ENCODE measurements around the gene FIGNL1. TPM values are rescaled to one million over a fixed set of nuclear protein-coding genes. Genes with fewer than 3 reads are reported as not detected.
A peak's percentile ranks its signal among the peaks of the same experiment; 100 is the strongest.

FIGNL1 gene
- total RNA-seq, 1 donor from 2014 or later: 69.0 TPM

- Mint-ChIP-seq H3K27me3 (ENCODE audit: insufficient read depth, low read depth) (peaks cover 8% of the 10 kb centered on the region), H3K36me3 (no peaks in the 10 kb centered on the region), H3K4me3 (no peak overlapping the region), H3K27ac (peak overlapping the region; percentile 34), H3K4me1 (peaks cover 3% of the 10 kb centered on the region), H3K9me3 (peaks cover 3% of the 10 kb centered on the region)
- no peak overlapping the region for H3K4me3 ChIP-seq
- H3K4me1 ChIP-seq: no peaks in the 10 kb centered on the region
- no peaks in the 10 kb centered on the region for H3K9me3 ChIP-seq (ENCODE audit: low read depth)
- no peak overlapping the region for H3K27ac ChIP-seq
- H3K36me3 ChIP-seq: no peaks in the 10 kb centered on the region
- H3K27me3 ChIP-seq: no peaks in the 10 kb centered on the region
- no peak overlapping the region for H2AFZ ChIP-seq (replicated peaks)
- DNase-seq (ENCODE audit: low spot score): no peak
- TF ChIP-seq EZH2 (IDR thresholded peaks at IDR 0.05): no peak
- no peak for TF ChIP-seq EZH2phosphoT487 (IDR thresholded peaks at IDR 0.05)
- TF ChIP-seq CTCF (IDR thresholded peaks at IDR 0.05): no peak
- no peaks in the 10 kb centered on the region for H3K79me2 ChIP-seq (ENCODE audit: low read depth)
- H4K20me1 ChIP-seq (ENCODE audit: low read depth): no peaks in the 10 kb centered on the region
- no peak overlapping the region for H3K9ac ChIP-seq
- no peak overlapping the region for H3K4me2 ChIP-seq
- no peaks in the 10 kb centered on the region for H3F3A ChIP-seq (ENCODE audit: low read depth)
Observed at GRCh38 chr7:50497068-50497642, 47.0 kb upstream of the FIGNL1 start.

- no peak overlapping the region for H3K4me3 ChIP-seq
- H3F3A ChIP-seq (ENCODE audit: low read depth): no peaks in the 10 kb centered on the region
- DNase-seq (ENCODE audit: low spot score): no peak
- no peaks in the 10 kb centered on the region for H4K20me1 ChIP-seq (ENCODE audit: low read depth)
- H3K27ac ChIP-seq: no peak overlapping the region
- Mint-ChIP-seq H3K27me3 (ENCODE audit: insufficient read depth, low read depth) (peaks cover 8% of the 10 kb centered on the region), H3K27ac (no peak overlapping the region), H3K4me1 (peaks cover 3% of the 10 kb centered on the region), H3K4me3 (no peak overlapping the region), H3K9me3 (peaks cover 5% of the 10 kb centered on the region), H3K36me3 (no peaks in the 10 kb centered on the region)
- TF ChIP-seq CTCF (IDR thresholded peaks at IDR 0.05) (no peak), EZH2phosphoT487 (IDR thresholded peaks at IDR 0.05) (no peak), EZH2 (IDR thresholded peaks at IDR 0.05) (no peak)
- H3K79me2 ChIP-seq (ENCODE audit: low read depth): no peaks in the 10 kb centered on the region
- no peak overlapping the region for H3K4me2 ChIP-seq
- no peaks in the 10 kb centered on the region for H3K9me3 ChIP-seq (ENCODE audit: low read depth)
- no peaks in the 10 kb centered on the region for H3K4me1 ChIP-seq
- H3K27me3 ChIP-seq: no peaks in the 10 kb centered on the region
- no peaks in the 10 kb centered on the region for H3K36me3 ChIP-seq
- H3K9ac ChIP-seq: no peak overlapping the region
- no peak overlapping the region for H2AFZ ChIP-seq (replicated peaks)
Observed at GRCh38 chr7:50496569-50496968, 46.4 kb upstream of the FIGNL1 start.

- Mint-ChIP-seq H3K27me3 (ENCODE audit: insufficient read depth, low read depth) (peaks cover 8% of the 10 kb centered on the region), H3K4me1 (peaks cover 3% of the 10 kb centered on the region), H3K9me3 (peaks cover 5% of the 10 kb centered on the region), H3K36me3 (no peaks in the 10 kb centered on the region), H3K27ac (no peak overlapping the region), H3K4me3 (no peak overlapping the region)
- no peaks in the 10 kb centered on the region for H4K20me1 ChIP-seq (ENCODE audit: low read depth)
- H2AFZ ChIP-seq (replicated peaks): no peak overlapping the region
- H3K4me2 ChIP-seq: no peak overlapping the region
- H3K36me3 ChIP-seq: no peaks in the 10 kb centered on the region
- no peaks in the 10 kb centered on the region for H3K9me3 ChIP-seq (ENCODE audit: low read depth)
- DNase-seq (ENCODE audit: low spot score): no peak
- TF ChIP-seq CTCF (IDR thresholded peaks at IDR 0.05) (no peak), EZH2phosphoT487 (IDR thresholded peaks at IDR 0.05) (no peak), EZH2 (IDR thresholded peaks at IDR 0.05) (no peak)
- H3K4me3 ChIP-seq: no peak overlapping the region
- no peaks in the 10 kb centered on the region for H3K27me3 ChIP-seq
- H3K9ac ChIP-seq: no peak overlapping the region
- no peaks in the 10 kb centered on the region for H3F3A ChIP-seq (ENCODE audit: low read depth)
- no peak overlapping the region for H3K27ac ChIP-seq
- no peaks in the 10 kb centered on the region for H3K4me1 ChIP-seq
- no peaks in the 10 kb centered on the region for H3K79me2 ChIP-seq (ENCODE audit: low read depth)
Observed at GRCh38 chr7:50495746-50496145, 45.6 kb upstream of the FIGNL1 start.
